HepG2 (cell line): ENCODE measurements around the gene CSTPP1. TPM values are rescaled to one million over a fixed set of nuclear protein-coding genes. Genes with fewer than 3 reads are reported as not detected.

ENCODE experiments used
- CAMTA2 ChIP-seq: sonication (generic); formaldehyde crosslinking; IDR thresholded peaks from 2 replicates; pipeline ENCODE4 v1.4.0; 2020; ENCODE audit warnings: mild to moderate bottlenecking, missing genetic modification reagents, borderline replicate concordance
- GLI4 ChIP-seq: sonication (generic); formaldehyde crosslinking; IDR thresholded peaks from 2 replicates; pipeline ENCODE4 v1.5.1; 2020; ENCODE audit warnings: missing genetic modification reagents, mild to moderate bottlenecking, moderate library complexity, borderline replicate concordance
- KDM4B ChIP-seq: sonication (generic); formaldehyde crosslinking; IDR thresholded peaks from 2 replicates; pipeline ENCODE4 v1.4.0; 2020; ENCODE audit warnings: missing genetic modification reagents
- NRL ChIP-seq: sonication (generic); formaldehyde crosslinking; IDR thresholded peaks from 2 replicates; pipeline ENCODE4 v1.5.0; 2020; ENCODE audit warnings: missing genetic modification reagents, mild to moderate bottlenecking, moderate library complexity, borderline replicate concordance
- PTBP1 ChIP-seq: fragments of 200-400 bp; formaldehyde crosslinking; IDR thresholded peaks from 2 replicates; pipeline ENCODE4 v1.6.1; 2018; ENCODE audit warnings: low read length, low read depth; ENCODE audit not compliant: poor library complexity, severe bottlenecking
- RBFOX2 ChIP-seq: fragments of 200-400 bp; formaldehyde crosslinking; IDR thresholded peaks from 2 replicates; pipeline ENCODE4 v1.6.1; 2017; ENCODE audit warnings: low read depth, mild to moderate bottlenecking, low read length
- SMARCC2 ChIP-seq: fragments of 450-650 bp; IDR thresholded peaks from 2 replicates; pipeline ENCODE4 v1.6.1; 2017; ENCODE audit warnings: antibody characterized with exemption, mild to moderate bottlenecking
- SMC3 ChIP-seq: IDR thresholded peaks from 2 replicates; pipeline ENCODE4 v1.6.1; 2011; ENCODE audit warnings: low read length, improper control_type of control experiment
- XRCC5 ChIP-seq: fragments of 200-400 bp; formaldehyde crosslinking; optimal IDR thresholded peaks from 2 replicates; pipeline ENCODE3; 2017; ENCODE audit warnings: mild to moderate bottlenecking, low read length
- ZFP36L2 ChIP-seq: sonication (generic); formaldehyde crosslinking; IDR thresholded peaks from 2 replicates; pipeline ENCODE4 v1.4.0; 2020; ENCODE audit warnings: missing genetic modification reagents
- ZNF329 ChIP-seq: sonication (generic); formaldehyde crosslinking; IDR thresholded peaks from 2 replicates; pipeline ENCODE4 v1.9.0; 2021; ENCODE audit warnings: low read depth, mild to moderate bottlenecking, missing genetic modification reagents
- ZNF333 ChIP-seq: sonication (generic); formaldehyde crosslinking; IDR thresholded peaks from 2 replicates; pipeline ENCODE4 v1.4.0; 2020; ENCODE audit warnings: mild to moderate bottlenecking, missing genetic modification reagents, borderline replicate concordance
- ZNF501 ChIP-seq: sonication (generic); formaldehyde crosslinking; IDR thresholded peaks from 2 replicates; pipeline ENCODE4 v1.5.1; 2020; ENCODE audit warnings: mild to moderate bottlenecking, moderate library complexity, missing genetic modification reagents
- ZNF670 ChIP-seq: sonication (generic); formaldehyde crosslinking; IDR thresholded peaks from 2 replicates; pipeline ENCODE4 v1.8.0; 2022; ENCODE audit warnings: mild to moderate bottlenecking, missing genetic modification reagents, borderline replicate concordance
- ZNF839 ChIP-seq: sonication (generic); formaldehyde crosslinking; IDR thresholded peaks from 2 replicates; pipeline ENCODE4 v1.4.0; 2020; ENCODE audit warnings: missing genetic modification reagents, mild to moderate bottlenecking, borderline replicate concordance
- polyA plus RNA-seq, 8 experiments: library from polyadenylated mRNA; depleted of rRNA in 3 of 8; stranded (reverse) in 7 of 8; unstranded in 1 of 8; fragments of >200 nt; fragmentation: Illumina TruSeq in 4 of 8; extraction: Trizol in 4 of 8; gene quantifications; 2 replicates each; pipeline versions ENCODE4 v1.2.1 to v1.2.3, GENCODE V29; 2011 to 2016; ENCODE audit warnings: low read depth in 4 of 8, missing spikeins in 1 of 8, mixed read lengths in 1 of 8; ENCODE audit not compliant: insufficient read depth in 1 of 8
- total RNA-seq, 5 experiments: library from RNA; depleted of rRNA; stranded (reverse); fragments of >200 nt; fragmentation: Illumina TruSeq; extraction: Trizol; gene quantifications; 2 replicates each; pipeline ENCODE4 v1.2.3, GENCODE V29; 2016; ENCODE audit warnings: low read depth in 1 of 5
- TF ChIP-seq, protein P1 (sequence below): sonication (generic); formaldehyde crosslinking; conservative IDR thresholded peaks from 2 replicates; pipeline ENCODE4 v1.8.0; 2022; ENCODE audit warnings: mild to moderate bottlenecking, moderate library complexity, missing genetic modification reagents
- TF ChIP-seq, protein P2 (sequence below): IDR thresholded peaks from 2 replicates; pipeline ENCODE4 v1.6.1; 2016; ENCODE audit warnings: low read depth
- TF ChIP-seq, protein P3 (sequence below): sonication (generic); formaldehyde crosslinking; IDR thresholded peaks from 2 replicates; pipeline ENCODE4 v1.4.0; 2020; ENCODE audit warnings: missing genetic modification reagents
- TF ChIP-seq, protein P4 (sequence below): sonication (generic); formaldehyde crosslinking; IDR thresholded peaks from 2 replicates; pipeline ENCODE4 v1.4.0; 2020; ENCODE audit warnings: missing genetic modification reagents, mild to moderate bottlenecking, borderline replicate concordance
- TF ChIP-seq, protein P5 (sequence below): sonication (generic); formaldehyde crosslinking; IDR thresholded peaks from 2 replicates; pipeline ENCODE4 v1.9.0; 2022; ENCODE audit warnings: missing genetic modification reagents, mild to moderate bottlenecking, borderline replicate concordance

Gene CSTPP1
- total and polyA plus RNA-seq, 2 of the 13 experiments (the other 11 are each of a cell fraction or from before 2014, with no cell fraction given), result 12.3 to 14.6 TPM

DNA sequence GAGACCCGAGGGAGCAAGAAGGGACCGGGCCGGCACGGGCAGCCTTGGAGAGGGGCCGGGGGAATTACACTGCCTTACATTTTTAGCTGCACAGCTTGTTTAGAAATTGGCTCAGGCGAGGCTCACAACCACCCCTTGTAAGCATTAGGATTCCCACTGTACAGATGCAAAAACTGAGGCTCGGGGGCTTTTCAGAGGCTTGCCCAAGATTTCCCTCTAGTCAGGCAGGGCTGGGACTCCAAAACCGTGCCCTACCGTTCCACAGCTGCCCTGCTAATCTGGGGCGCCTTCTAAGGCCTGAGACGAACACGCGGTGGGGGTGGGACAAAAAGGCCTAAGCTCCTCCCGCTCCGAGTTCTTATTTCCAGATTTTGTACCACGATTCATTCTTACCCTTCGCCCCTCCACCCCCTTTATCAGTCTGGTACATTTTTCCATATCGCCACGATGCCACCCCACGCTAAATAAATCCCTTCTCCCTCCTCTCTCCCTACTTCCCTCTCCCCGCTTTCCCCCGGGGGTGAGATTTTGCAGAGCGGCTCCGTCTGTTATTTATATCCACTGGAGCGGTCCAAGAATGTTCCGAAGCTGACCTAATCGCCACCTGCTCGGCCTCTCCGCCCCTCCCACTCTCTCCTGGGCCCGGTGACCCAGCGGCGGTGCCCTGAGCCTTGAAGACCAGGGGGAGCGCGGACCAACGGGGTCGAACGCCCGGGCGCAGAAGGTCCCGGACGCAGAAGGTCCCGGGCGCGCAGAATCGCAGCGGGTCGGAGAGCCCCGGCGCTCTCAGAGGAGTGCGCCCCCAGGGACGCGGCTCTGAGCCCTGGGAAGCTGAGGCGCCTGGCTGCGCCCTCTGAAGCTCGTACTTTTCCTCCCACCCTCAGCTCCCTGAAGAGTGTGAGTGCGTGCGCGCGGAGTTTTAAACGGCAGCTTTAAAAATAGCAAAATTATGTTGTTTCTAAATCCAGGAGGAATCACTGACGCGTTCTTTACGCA is 250.4 kb downstream of the CSTPP1 start (continued):
- TF ChIP-seq, protein P1, sequence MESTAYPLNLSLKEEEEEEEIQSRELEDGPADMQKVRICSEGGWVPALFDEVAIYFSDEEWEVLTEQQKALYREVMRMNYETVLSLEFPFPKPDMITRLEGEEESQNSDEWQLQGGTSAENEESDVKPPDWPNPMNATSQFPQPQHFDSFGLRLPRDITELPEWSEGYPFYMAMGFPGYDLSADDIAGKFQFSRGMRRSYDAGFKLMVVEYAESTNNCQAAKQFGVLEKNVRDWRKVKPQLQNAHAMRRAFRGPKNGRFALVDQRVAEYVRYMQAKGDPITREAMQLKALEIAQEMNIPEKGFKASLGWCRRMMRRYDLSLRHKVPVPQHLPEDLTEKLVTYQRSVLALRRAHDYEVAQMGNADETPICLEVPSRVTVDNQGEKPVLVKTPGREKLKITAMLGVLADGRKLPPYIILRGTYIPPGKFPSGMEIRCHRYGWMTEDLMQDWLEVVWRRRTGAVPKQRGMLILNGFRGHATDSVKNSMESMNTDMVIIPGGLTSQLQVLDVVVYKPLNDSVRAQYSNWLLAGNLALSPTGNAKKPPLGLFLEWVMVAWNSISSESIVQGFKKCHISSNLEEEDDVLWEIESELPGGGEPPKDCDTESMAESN, result no peak
- TF ChIP-seq ZNF329 (CRISPR knock-in tag), result no peak
- peak; percentile 14; the same call in 1 of the 2 replicates for TF ChIP-seq ZNF501 (CRISPR knock-in tag)
- no peak for TF ChIP-seq CAMTA2 (CRISPR knock-in tag)
- TF ChIP-seq, protein P2, sequence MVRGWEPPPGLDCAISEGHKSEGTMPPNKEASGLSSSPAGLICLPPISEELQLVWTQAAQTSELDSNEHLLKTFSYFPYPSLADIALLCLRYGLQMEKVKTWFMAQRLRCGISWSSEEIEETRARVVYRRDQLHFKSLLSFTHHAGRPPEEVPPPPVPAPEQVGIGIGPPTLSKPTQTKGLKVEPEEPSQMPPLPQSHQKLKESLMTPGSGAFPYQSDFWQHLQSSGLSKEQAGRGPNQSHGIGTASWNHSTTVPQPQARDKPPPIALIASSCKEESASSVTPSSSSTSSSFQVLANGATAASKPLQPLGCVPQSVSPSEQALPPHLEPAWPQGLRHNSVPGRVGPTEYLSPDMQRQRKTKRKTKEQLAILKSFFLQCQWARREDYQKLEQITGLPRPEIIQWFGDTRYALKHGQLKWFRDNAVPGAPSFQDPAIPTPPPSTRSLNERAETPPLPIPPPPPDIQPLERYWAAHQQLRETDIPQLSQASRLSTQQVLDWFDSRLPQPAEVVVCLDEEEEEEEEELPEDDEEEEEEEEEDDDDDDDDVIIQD (CRISPR knock-in tag), result 0 out of 2 replicates have a peak, but pooled peaks have one; percentile 13
- no peak for TF ChIP-seq PTBP1
- TF ChIP-seq, protein P3, sequence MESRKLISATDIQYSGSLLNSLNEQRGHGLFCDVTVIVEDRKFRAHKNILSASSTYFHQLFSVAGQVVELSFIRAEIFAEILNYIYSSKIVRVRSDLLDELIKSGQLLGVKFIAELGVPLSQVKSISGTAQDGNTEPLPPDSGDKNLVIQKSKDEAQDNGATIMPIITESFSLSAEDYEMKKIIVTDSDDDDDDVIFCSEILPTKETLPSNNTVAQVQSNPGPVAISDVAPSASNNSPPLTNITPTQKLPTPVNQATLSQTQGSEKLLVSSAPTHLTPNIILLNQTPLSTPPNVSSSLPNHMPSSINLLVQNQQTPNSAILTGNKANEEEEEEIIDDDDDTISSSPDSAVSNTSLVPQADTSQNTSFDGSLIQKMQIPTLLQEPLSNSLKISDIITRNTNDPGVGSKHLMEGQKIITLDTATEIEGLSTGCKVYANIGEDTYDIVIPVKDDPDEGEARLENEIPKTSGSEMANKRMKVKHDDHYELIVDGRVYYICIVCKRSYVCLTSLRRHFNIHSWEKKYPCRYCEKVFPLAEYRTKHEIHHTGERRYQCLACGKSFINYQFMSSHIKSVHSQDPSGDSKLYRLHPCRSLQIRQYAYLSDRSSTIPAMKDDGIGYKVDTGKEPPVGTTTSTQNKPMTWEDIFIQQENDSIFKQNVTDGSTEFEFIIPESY (CRISPR knock-in tag), result no peak
- no peak for TF ChIP-seq SMARCC2
- TF ChIP-seq ZFP36L2 (CRISPR knock-in tag), result no peak
- no peak for TF ChIP-seq ZNF670 (CRISPR knock-in tag)
- 0 out of 2 replicates have a peak, but pooled peaks have one; percentile 18 for TF ChIP-seq NRL (CRISPR knock-in tag)
- TF ChIP-seq ZNF333, result no peak
- TF ChIP-seq SMC3, result no peak
- TF ChIP-seq KDM4B (CRISPR knock-in tag), result 0 out of 2 replicates have a peak, but pooled peaks have one; percentile 19
- peak; percentile 70 for TF ChIP-seq RBFOX2
- TF ChIP-seq, protein P4, sequence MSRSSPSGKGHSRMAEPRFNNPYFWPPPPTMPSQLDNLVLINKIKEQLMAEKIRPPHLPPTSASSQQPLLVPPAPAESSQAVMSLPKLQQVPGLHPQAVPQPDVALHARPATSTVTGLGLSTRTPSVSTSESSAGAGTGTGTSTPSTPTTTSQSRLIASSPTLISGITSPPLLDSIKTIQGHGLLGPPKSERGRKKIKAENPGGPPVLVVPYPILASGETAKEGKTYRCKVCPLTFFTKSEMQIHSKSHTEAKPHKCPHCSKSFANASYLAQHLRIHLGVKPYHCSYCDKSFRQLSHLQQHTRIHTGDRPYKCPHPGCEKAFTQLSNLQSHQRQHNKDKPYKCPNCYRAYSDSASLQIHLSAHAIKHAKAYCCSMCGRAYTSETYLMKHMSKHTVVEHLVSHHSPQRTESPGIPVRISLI (CRISPR knock-in tag), result no peak
- TF ChIP-seq, protein P5, sequence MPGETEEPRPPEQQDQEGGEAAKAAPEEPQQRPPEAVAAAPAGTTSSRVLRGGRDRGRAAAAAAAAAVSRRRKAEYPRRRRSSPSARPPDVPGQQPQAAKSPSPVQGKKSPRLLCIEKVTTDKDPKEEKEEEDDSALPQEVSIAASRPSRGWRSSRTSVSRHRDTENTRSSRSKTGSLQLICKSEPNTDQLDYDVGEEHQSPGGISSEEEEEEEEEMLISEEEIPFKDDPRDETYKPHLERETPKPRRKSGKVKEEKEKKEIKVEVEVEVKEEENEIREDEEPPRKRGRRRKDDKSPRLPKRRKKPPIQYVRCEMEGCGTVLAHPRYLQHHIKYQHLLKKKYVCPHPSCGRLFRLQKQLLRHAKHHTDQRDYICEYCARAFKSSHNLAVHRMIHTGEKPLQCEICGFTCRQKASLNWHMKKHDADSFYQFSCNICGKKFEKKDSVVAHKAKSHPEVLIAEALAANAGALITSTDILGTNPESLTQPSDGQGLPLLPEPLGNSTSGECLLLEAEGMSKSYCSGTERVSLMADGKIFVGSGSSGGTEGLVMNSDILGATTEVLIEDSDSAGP (CRISPR knock-in tag), result no peak; the same call in 1 of the 2 replicates
- no peak for TF ChIP-seq GLI4 (CRISPR knock-in tag)
- no peak for TF ChIP-seq ZNF839 (CRISPR knock-in tag)
- peak; percentile 37 for TF ChIP-seq XRCC5
